Stimulated activated naive CD4-positive, alpha-beta T cell (primary cell): Measurements from ENCODE around the gene LSP1.

Source experiments
- DNase-seq, 6 experiments: peaks; one replicate each; lab custom pipeline; 2025; lab: John Stamatoyannopoulos, UW

The LSP1 gene

DNA sequence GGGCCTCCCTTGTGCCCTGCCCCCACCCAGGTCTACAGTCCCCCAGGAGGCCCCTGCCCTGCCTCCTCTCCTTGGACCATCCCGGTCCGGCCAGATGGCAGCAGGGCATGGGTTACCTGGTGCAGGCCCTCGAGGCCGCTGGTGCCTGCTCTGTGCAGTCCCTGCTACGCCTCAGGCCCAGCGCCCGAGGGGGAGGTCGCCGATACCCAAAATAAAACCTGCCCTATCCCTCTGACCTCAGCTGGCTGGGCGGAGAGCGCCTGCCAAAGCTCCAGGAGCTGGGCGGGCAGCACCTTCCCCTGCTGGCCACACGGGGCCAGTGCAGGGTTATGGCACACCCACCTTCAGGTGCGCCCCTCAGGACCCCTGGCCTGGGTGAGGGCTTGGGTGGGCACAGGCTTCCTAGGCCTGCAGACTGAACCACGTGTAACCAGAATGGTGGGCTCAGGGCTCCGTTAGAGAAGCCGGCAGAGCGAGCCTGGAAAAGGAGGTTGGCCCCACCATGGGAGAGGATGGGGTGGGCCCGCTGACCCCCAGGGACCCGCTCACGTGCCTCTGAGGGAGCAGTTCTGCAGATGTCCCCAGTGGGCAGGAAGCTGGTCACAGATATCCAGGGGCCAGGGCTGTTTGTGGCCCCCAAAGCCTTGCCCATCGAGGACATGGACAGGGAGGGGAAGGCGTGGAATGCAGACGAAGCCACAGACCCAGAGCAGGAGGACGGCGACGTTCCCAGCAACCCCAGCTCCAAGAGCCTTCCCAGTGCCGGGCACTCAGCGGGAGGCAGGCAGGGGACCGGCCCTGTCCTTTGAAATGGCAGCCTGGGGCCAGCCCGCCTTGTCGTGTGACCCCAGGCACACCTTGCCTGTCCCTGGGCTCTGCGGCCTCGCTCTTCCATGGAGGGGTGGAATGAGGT lies 64.9 kb downstream of the LSP1 start:
- DNase-seq = peak in 1 of 6 experiments; percentile 23

DNA sequence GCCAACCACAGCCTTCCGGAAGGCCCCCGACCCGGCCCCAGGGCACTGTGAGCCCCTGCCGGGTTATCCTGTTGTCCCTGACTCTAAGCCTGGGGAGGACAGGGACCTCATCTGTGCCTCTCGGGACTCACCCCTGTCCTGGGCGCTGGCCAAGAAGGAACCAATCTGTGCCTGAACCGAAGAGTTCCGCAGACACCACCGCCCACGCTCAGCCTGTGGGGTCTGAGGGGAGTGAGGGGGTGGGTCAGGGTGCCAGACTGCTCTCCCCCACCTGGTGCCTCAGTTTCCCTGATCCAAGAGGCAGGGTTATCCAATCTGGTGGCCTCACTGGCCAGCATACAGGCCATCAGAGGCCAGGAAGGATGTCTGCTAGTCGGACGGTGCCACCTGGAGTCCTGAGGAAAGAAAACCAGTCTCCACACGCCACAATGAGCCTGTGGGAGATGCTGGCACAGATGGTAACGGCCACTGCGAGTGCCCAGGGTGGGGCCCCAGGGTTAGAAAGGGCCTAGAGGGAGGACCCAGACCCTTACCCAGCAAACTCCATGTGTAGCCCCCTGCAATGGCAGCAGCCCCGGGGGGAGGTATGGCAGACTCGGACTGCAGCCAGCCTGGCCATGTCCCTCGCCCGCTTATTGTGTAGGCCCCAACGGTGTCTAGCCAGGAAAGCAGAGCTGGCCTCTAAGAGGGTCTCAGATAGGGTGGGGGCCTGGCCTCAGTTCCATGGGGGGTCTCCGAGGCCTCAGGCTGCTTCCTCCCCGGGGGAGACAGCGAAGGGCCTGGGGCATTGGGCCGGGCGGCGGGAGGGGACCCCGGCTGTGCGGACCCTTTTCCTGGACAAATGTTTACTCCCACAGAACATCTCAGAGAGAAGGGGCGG lies 65.8 kb downstream of the LSP1 start:
- DNase-seq = peak in 1 of 6 experiments; percentile 15

GRCh38 chr11:1919391-1920127 lies 66.7 kb downstream of the LSP1 start, which contains the start of gene TNNT3:
TSS of gene TNNT3 (plus strand) at chr11:1919703. CDS start at chr11:1922875, 3,172 bp downstream.
- DNase-seq = no peak

- DNase-seq = no peak
These were observed 67.4 kb downstream of the LSP1 start for GRCh38 chr11:1920128-1920908.

DNA sequence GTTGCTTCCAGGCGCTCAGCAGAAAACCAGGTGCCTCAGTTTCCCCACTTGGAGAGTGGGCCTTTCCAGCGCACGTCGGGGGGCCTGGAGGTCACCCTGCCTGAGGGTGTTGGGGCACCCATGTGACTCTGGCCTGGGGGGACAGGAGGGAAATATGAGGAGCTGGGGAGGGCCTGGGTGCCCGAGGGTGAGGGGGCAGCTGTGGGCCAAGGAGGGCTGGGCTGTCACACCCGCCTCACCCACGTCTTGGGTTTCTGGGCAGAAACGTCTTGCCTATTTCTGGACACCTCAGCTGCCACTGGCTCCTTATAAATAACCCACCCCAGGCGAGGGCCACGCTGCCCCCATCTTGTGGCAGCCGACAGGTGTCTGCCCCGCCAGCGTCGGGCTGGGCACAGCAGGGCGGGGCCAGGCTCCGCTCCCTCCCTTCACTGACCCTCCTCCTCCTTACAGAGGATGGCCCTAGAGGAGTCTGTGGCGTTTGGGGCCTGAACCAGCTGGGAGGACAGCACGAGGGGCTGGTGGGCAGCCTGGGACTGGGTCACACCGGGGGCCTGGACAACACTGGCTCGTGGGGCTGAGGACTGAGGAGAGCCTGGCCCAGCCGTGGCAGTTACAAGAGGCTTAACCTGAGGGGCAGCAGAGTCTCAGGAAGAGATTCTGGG lies 68.2 kb downstream of the LSP1 start:
- DNase-seq = no peak

DNA sequence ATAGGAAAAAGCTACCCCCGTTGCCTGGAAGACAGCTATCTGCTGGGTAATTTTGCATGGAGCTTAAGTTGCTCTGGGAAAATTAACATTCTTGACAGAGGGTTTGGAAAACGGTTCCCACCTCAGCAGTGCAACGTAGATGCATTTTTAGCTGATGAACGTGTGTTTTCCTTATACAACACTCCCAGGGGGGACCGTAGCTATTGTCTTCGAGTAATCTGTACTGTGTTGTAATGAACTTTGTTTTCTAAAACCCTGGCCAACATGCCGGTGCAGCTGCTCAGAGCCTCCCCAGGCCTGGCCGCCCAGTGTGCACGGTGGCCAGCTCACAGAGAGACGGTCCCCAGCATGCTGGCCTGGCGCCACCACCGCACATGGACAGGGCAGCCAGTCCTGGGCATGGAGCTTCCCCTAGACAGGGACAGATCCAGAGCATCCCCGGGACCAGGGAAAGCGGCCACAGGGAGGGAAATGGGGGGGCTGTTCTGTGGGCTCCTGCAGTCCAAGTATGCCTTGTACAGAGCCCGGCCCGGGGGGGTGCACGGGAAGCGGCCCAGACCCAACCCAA lies 68.8 kb downstream of the LSP1 start:
- DNase-seq = no peak

DNA sequence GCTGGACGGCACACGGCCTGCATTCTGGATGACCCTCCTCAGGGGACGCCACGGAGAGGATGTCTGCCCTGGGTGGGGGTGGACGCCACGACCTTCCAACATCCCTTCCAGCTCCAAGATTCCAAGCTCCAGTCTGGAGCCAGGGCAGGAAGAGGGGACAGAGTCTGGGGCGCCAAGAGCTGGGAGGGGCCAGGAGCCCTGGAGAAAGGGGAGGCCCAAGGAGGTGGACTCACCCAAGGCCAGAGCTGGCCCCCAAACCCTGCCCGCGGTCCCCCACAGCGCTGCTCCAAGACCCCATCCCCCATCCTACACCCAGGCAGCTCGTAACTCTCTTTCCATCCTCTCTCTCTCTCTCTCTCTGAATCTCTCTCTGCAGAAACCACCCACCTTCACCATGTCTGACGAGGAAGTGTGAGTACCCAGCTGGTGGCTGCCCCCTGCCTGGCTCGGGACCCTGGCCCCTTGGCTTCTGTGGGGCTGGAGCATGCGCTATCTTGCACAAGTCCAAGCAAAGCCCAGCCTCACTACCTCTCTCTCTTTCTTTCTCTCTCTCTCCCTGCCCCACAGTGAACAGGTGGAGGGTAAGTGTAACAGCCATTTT lies 69.7 kb downstream of the LSP1 start:
- DNase-seq = no peak

DNA sequence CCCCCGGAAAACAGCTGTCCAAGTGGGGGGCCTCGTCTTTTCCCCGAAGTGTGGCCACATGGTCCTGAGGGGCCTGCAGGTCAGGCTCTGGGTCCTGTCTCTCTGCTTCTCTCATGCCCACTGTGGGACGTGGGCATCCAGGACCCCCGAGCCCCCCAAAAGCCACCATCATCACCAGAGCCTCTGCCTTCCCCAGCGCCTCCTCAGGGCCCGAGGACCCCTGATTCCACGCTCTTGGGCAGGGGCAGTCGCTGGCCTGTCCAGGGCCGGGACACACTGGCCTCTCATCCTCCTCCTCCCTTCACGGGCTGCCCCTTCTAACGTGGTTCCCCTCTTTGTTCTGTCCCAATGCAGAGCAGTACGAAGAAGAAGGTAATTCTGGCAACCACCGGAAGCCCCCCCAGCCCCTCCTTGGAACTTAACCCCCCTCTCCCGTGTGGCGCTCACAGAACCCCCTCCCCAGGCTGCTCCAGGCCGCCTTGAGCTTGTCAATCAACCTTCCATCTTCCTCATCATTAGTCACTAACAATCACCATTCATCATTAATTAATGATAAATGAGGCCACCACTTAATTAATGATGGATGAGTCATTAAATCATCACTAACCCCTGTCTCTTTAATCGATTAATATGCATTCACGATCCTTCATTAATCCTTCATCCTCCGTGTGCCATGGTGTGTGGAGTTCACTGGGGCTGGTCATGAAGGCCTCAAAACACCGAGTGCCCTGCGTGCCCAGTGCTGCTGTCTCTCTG lies 70.5 kb downstream of the LSP1 start:
- DNase-seq = no peak

DNA sequence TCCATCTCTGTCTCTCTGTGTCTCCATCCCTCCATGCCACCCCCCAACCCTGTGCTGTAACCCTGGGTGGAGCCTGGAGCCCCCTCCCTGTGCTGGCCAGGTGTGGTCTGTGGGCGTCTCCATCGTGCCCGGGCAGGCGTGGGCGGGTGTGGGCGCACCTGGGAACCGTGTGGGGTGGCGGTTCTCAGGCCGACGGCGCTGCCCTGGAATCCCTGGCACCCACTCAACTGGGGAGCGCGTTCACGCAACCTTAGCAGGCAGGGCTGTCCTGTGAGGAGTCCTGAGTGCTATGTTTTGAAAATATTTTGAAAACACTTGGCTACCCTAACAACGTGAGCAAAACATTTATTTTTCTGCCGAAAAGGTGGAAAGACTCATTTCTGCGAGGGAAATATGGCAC lies 71.3 kb downstream of the LSP1 start:
- DNase-seq = no peak

GRCh38 chr11:1924646-1925372 lies 71.9 kb downstream of the LSP1 start:
- no peak for DNase-seq

- DNase-seq = no peak
These were observed 72.7 kb downstream of the LSP1 start for GRCh38 chr11:1925373-1926155.

GRCh38 chr11:1926156-1927025 lies 73.5 kb downstream of the LSP1 start:
- DNase-seq = no peak

GRCh38 chr11:1927026-1927847 lies 74.4 kb downstream of the LSP1 start:
- no peak for DNase-seq

GRCh38 chr11:1927848-1928469 lies 75.1 kb downstream of the LSP1 start:
- no peak for DNase-seq

- DNase-seq = no peak
These were observed 75.6 kb downstream of the LSP1 start for GRCh38 chr11:1928470-1928890.
